DOHH2 (cell line): Measurements from ENCODE around the gene TMEM50B.

Experiments used
- CTCF ChIP-seq: fragments of 200-600 bp; sonication (generic); IDR thresholded peaks from one replicate; pipeline ENCODE4 v1.5.1; 2014; ENCODE audit warnings: antibody characterized with exemption, mild to moderate bottlenecking, low read depth, low read length; ENCODE audit not compliant: poor library complexity, severe bottlenecking
- EZH2phosphoT487 ChIP-seq: fragments of 200-600 bp; sonication (generic); IDR thresholded peaks from 2 replicates; pipeline ENCODE4 v1.6.1; 2017; ENCODE audit warnings: borderline replicate concordance, mild to moderate bottlenecking, antibody characterized with exemption, low read length, moderate library complexity, mixed read lengths

- TF ChIP-seq CTCF (no peak), EZH2phosphoT487 (no peak)
Observed at GRCh38 chr21:33425825-33426224, 53.9 kb downstream of the TMEM50B start.
